GM19372 (cell line): ENCODE results near the gene VPS26C.
"Not testable (repeated sequence)": the region's sequence is repeated elsewhere in the genome, so short reads cannot be mapped to it uniquely, and the experiment has no call there.

Experiments used
- ATAC-seq: cut with Tn5 transposase; IDR thresholded peaks from one replicate; pipeline ENCODE4 v1.9.1; 2021; ENCODE audit warnings: mild to moderate bottlenecking, low read depth, moderate library complexity; ENCODE audit not compliant: unreplicated experiment

Gene VPS26C

GRCh38 chr21:37267269-37268185, at the start of gene VPS26C:
VPS26C (minus strand) TSS chr21:37267334; CDS start chr21:37267294, 40 bp downstream.
- peak; percentile 91 for ATAC-seq

GRCh38 chr21:37316072-37316471, 48.9 kb upstream of the VPS26C start:
- not testable (repeated sequence) for ATAC-seq

- ATAC-seq = no peak
Measured at GRCh38 chr21:37300114-37300751, 33.1 kb upstream of the VPS26C start.

GRCh38 chr21:37297364-37297763, 30.2 kb upstream of the VPS26C start:
- no peak for ATAC-seq

GRCh38 chr21:37294679-37295078, 27.5 kb upstream of the VPS26C start:
- ATAC-seq = no peak

GRCh38 chr21:37292941-37293340, 25.8 kb upstream of the VPS26C start:
- no peak for ATAC-seq

GRCh38 chr21:37292041-37292440, 24.9 kb upstream of the VPS26C start:
- no peak for ATAC-seq

- not testable (repeated sequence) for ATAC-seq
Measured at GRCh38 chr21:37283191-37283710, 16.1 kb upstream of the VPS26C start.

- not testable (repeated sequence) for ATAC-seq
Measured at GRCh38 chr21:37282602-37283001, 15.5 kb upstream of the VPS26C start.

- ATAC-seq = no peak
Measured at GRCh38 chr21:37281993-37282392, 14.9 kb upstream of the VPS26C start.

GRCh38 chr21:37281579-37281978, 14.4 kb upstream of the VPS26C start:
- no peak for ATAC-seq

- ATAC-seq = not testable (repeated sequence)
Measured at GRCh38 chr21:37279271-37279670, 12.1 kb upstream of the VPS26C start.

- no peak for ATAC-seq
Measured at GRCh38 chr21:37278199-37278598, 11.1 kb upstream of the VPS26C start.

GRCh38 chr21:37276377-37276776, 9.2 kb upstream of the VPS26C start:
- no peak for ATAC-seq

GRCh38 chr21:37273911-37274690, 7.0 kb upstream of the VPS26C start:
- no peak for ATAC-seq

GRCh38 chr21:37273440-37273839, 6.3 kb upstream of the VPS26C start:
- ATAC-seq = no peak

GRCh38 chr21:37272897-37273296, 5.8 kb upstream of the VPS26C start:
- ATAC-seq = no peak

- ATAC-seq = no peak
Measured at GRCh38 chr21:37270576-37271365, 3.6 kb upstream of the VPS26C start.

- no peak for ATAC-seq
Measured at GRCh38 chr21:37269481-37269880, 2.3 kb upstream of the VPS26C start.

GRCh38 chr21:37268186-37268503, 1.0 kb upstream of the VPS26C start:
- no peak for ATAC-seq
